ENCODE results near the gene KCNE4. TPM values are rescaled to one million over a fixed set of nuclear protein-coding genes. Genes with fewer than 3 reads are reported as not detected.

KCNE4 gene
- total and polyA plus RNA-seq, 9 donors = 3.0 to 13.4 (median 8.0) TPM

DNA sequence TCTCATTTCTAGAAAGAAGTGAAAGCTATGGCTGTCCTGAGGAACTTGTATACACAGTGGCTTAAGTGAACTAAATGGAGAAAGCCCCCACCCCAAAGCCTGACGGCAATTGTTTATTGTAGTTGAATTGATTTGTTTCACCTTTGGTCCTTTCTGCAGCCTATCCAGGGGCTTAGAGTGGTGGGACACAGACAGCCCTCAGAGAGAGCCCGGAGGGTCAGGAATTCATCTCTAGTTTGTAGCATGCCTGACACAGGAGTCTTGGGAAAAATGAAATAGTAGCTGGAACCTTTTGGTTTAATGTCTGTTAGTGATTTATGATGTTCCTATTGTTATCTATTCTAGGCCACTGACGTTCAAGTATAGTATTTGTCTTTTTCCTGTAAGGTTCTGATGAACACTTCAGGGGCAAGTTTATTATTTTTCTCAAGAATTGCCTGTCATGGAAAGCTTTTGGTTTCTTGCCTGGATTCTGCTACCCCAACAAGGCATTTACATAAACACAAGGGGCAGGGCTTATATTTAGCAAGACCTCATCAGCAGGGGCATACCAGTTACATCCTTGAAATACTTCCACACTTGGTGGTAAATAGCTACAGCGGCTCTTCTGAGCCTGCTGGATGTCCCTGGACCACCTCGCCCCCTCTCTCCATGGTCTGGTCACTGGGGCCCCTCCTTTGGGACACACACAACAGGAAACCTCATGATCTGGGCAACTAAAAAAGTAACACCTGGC lies 44.4 kb downstream of the KCNE4 start:
- no peak for DNase-seq
- no peaks in the 10 kb centered on the region for H3K27me3 ChIP-seq
- no peak overlapping the region for H3K27ac ChIP-seq
- H3K4me1 ChIP-seq (ENCODE audit: insufficient read depth) = peaks cover 11% of the 10 kb centered on the region
- no peak overlapping the region for H3K4me3 ChIP-seq
- H3K9me3 ChIP-seq = no peaks in the 10 kb centered on the region
- 59 to 65% (median 59%) methylated on average over 5 of the region's 5 CpGs for WGBS, 3 donors
- TF ChIP-seq POLR2A (IDR thresholded peaks at IDR 0.05) = no peak
- TF ChIP-seq EP300 (IDR thresholded peaks at IDR 0.05) = no peak
- TF ChIP-seq, protein P1, sequence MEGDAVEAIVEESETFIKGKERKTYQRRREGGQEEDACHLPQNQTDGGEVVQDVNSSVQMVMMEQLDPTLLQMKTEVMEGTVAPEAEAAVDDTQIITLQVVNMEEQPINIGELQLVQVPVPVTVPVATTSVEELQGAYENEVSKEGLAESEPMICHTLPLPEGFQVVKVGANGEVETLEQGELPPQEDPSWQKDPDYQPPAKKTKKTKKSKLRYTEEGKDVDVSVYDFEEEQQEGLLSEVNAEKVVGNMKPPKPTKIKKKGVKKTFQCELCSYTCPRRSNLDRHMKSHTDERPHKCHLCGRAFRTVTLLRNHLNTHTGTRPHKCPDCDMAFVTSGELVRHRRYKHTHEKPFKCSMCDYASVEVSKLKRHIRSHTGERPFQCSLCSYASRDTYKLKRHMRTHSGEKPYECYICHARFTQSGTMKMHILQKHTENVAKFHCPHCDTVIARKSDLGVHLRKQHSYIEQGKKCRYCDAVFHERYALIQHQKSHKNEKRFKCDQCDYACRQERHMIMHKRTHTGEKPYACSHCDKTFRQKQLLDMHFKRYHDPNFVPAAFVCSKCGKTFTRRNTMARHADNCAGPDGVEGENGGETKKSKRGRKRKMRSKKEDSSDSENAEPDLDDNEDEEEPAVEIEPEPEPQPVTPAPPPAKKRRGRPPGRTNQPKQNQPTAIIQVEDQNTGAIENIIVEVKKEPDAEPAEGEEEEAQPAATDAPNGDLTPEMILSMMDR (IDR thresholded peaks at IDR 0.05) = no peak
- intact Hi-C loops (cut with DNase I) = no loop called here
- no peaks in the 10 kb centered on the region for H3K36me3 ChIP-seq

DNA sequence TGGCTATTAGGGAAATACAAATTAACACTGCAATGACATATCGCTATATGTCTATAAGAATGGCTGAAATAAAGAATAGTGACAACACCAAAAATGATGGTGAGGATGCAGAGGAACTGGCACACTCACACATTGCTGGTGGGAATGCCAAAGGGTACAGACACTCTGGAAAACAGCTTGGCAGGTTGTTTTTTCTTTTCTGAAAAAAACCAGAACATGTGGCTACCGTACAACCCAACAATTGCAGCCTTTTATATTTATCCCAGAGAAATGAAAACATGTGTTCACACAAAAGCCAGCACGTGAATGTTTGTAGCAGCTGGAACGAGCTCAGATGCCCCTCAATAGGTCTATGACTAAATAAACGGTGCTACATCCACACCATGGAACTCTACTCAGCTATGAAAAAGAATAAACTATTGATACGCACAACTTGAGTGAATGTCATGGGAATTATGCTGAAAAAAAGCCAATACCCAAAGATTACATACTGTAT lies 45.9 kb downstream of the KCNE4 start:
- H3K4me3 ChIP-seq = no peak overlapping the region
- TF ChIP-seq EP300 (IDR thresholded peaks at IDR 0.05) (no peak), POLR2A (IDR thresholded peaks at IDR 0.05) (no peak)
- TF ChIP-seq, protein P1 (IDR thresholded peaks at IDR 0.05) = no peak
- H3K27me3 ChIP-seq = no peaks in the 10 kb centered on the region
- H3K27ac ChIP-seq = no peak overlapping the region
- intact Hi-C loops (cut with DNase I) = no loop called here
- WGBS, 3 donors = 63 to 69% (median 67%) methylated on average over 6 of the region's 6 CpGs
- no peaks in the 10 kb centered on the region for H3K36me3 ChIP-seq
- peaks cover 10% of the 10 kb centered on the region for H3K4me1 ChIP-seq (ENCODE audit: insufficient read depth)
- H3K9me3 ChIP-seq = no peaks in the 10 kb centered on the region
- DNase-seq = no peak

DNA sequence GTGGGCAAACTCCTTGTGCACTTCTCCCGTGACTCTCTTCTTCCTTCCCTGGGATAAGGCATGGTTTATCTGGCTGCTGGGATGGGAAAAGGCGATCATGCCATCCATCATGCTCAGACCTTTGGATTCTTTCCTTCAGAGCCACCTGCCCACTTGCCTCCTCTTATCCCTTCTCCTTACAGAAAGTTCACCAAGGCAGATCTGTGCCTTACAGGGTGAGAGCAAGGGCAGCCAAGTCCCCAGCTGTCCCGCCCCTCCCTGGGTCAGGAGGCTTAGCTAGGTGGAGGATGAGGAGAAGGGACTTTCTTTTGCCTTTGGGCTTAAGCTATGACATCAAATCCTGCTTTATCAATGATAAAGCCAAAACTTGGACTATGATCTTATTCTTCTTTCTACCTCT lies 47.6 kb downstream of the KCNE4 start:
- 90 to 94% (median 91%) methylated on average over 3 of the region's 3 CpGs for WGBS, 3 donors
- Histone ChIP-seq H3K4me1 (ENCODE audit: insufficient read depth) (peaks cover 4% of the 10 kb centered on the region), H3K27ac (no peak overlapping the region), H3K9me3 (no peaks in the 10 kb centered on the region), H3K4me3 (no peak overlapping the region), H3K36me3 (no peaks in the 10 kb centered on the region), H3K27me3 (no peaks in the 10 kb centered on the region)
- intact Hi-C loops (cut with DNase I) = no loop called here
- DNase-seq = no peak
- TF ChIP-seq POLR2A (IDR thresholded peaks at IDR 0.05) = no peak
- TF ChIP-seq, protein P1 (IDR thresholded peaks at IDR 0.05) = no peak
- no peak for TF ChIP-seq EP300 (IDR thresholded peaks at IDR 0.05)

DNA sequence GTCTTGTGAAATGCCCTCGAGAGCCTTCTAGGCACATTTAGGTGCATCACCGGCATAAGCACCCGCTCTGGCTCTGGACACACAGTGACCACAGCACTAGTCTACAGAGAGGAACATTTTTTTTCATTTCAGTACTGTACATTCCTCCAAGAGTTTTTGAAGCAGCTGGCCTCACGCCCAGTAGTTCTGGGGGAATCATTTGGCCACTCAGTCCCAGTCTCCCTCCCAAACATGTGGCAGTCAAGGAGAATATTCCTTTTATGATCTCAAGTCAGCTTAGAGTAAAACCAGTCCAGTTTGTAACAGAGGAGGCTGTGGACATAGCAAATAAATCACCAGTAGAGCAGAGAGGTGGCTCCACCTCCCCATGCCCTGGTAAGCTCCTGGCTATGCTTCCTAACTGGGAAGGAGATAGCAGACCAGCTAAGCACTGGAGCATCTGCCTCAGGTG lies 48.1 kb downstream of the KCNE4 start:
- no peaks in the 10 kb centered on the region for H3K9me3 ChIP-seq
- no peak overlapping the region for H3K27ac ChIP-seq
- intact Hi-C loops (cut with DNase I) = no loop called here
- no peaks in the 10 kb centered on the region for H3K27me3 ChIP-seq
- H3K36me3 ChIP-seq = no peaks in the 10 kb centered on the region
- H3K4me3 ChIP-seq = no peak overlapping the region
- H3K4me1 ChIP-seq (ENCODE audit: insufficient read depth) = peaks cover 4% of the 10 kb centered on the region
- TF ChIP-seq, protein P1 (IDR thresholded peaks at IDR 0.05) = no peak
- TF ChIP-seq POLR2A (IDR thresholded peaks at IDR 0.05) = no peak
- DNase-seq = peak; percentile 45 to 79 (median 70)
- 4 to 13% (median 6%) methylated on average over 4 of the region's 4 CpGs for WGBS, 3 donors
